ENCODE data around the gene RAP1A. TPM values are rescaled to one million over a fixed set of nuclear protein-coding genes. Genes with fewer than 3 reads are reported as not detected.

The RAP1A gene
- polyA plus RNA-seq, 1 of the 3 experiments (the other 2 are of a cell fraction): 17.7 TPM

DNA sequence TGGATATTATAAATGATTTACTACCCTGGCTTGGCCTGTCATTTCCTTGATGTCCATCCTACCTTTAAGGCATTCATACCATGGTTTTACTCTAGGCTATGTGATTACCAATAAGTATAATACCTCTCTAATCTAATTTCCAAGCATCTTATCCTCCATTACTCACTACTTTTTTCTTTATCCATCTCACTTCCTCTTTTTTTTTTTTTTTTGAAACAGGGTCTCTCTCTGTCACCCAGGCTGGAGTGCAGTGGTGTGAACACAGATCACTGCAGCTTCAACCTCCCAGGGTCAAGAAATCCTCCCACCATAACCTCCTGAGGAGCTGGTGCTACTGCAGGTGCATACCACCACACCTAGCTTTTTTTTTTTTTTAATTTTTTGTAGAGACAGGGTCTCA lies 79.7 kb downstream of the RAP1A start:
- Histone ChIP-seq H3K9me2 (no peaks in the 10 kb centered on the region; the same call in 1 of the 2 replicates), H3K27ac (ENCODE audit: low read depth in 2 of 2, low read length in 1 of 2) (no peak overlapping the region), H3F3A (replicated peaks; ENCODE audit: insufficient read depth) (no peaks in the 10 kb centered on the region), H3K4me3 (ENCODE audit: low read depth in 2 of 2, low read length in 1 of 2) (no peak overlapping the region), H3K27me3 (ENCODE audit: insufficient read depth) (no peaks in the 10 kb centered on the region), H3K36me3 (replicated peaks in 1 of 2; ENCODE audit: control insufficient read depth in 1 of 2, insufficient read depth in 2 of 2, low read length in 1 of 2) (peaks cover 62 to 67% of the 10 kb centered on the region in 2 experiments), H4K20me1 (ENCODE audit: insufficient read depth) (no peaks in the 10 kb centered on the region), H3K4me2 (no peak overlapping the region), H2AFZ (ENCODE audit: low read depth) (no peak overlapping the region), H3K79me2 (ENCODE audit: insufficient read depth) (no peaks in the 10 kb centered on the region), H3K9me3 (no peaks in the 10 kb centered on the region), H3K4me1 (ENCODE audit: control insufficient read depth in 1 of 2, insufficient read depth in 2 of 2, low read depth in 1 of 2, low read length in 1 of 2) (no peaks in the 10 kb centered on the region), H3K9ac (no peak overlapping the region)
- TF ChIP-seq, protein P1, sequence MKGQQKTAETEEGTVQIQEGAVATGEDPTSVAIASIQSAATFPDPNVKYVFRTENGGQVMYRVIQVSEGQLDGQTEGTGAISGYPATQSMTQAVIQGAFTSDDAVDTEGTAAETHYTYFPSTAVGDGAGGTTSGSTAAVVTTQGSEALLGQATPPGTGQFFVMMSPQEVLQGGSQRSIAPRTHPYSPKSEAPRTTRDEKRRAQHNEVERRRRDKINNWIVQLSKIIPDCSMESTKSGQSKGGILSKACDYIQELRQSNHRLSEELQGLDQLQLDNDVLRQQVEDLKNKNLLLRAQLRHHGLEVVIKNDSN (IDR thresholded peaks at IDR 0.05; ENCODE audit: borderline replicate concordance, low read depth): no peak
- no peak for TF ChIP-seq IRF3 (IDR thresholded peaks at IDR 0.05; ENCODE audit: low read depth, low read length)
- no peak for DNase-seq
- ChIA-PET POLR2A (no interaction called here), CTCF (interaction anchor here (0.7 to 1.8 kb wide), 2 partner anchors 15 to 214 kb away, joined by 3 to 7 read pairs; no protein-coding TSS in a partner anchor)

DNA sequence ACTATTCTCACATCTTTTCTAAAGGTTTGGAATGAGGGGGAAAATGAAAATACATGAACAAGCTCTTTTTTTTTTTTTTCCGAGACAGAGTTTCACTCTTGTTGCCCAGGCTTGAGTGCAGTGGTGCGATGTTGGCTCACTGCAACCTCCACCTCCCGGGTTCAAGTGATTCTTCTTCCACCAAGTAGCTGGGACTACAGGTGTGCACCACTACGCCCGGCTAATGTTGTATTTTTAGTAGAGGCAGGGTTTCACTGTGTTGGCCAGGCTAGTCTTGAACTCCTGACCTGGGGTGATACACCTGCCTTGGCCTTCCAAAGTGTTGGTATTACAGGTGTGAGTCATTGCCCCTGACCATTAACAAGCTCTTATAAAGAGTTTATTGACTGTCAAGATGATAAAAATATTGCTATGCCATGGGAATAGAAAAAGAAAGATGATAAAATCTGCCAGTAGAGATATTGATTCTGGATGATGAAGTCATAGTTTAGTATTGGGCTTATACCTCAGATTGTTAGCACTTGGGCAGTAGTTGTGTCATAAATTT lies 83.0 kb downstream of the RAP1A start:
- TF ChIP-seq FOSL2 (IDR thresholded peaks at IDR 0.05; ENCODE audit: borderline replicate concordance, low read depth) (no peak), JUND (IDR thresholded peaks at IDR 0.05) (no peak), TAF1 (IDR thresholded peaks at IDR 0.05; ENCODE audit: borderline replicate concordance, low read depth, low read length) (no peak), MXI1 (IDR thresholded peaks at IDR 0.05; ENCODE audit: low read depth, low read length) (no peak), EZH2phosphoT487 (IDR thresholded peaks at IDR 0.05; ENCODE audit: borderline replicate concordance, low read depth) (no peak), IRF3 (IDR thresholded peaks at IDR 0.05; ENCODE audit: low read depth, low read length) (no peak), PBX3 (IDR thresholded peaks at IDR 0.05) (no peak), MEF2A (IDR thresholded peaks at IDR 0.05; ENCODE audit: borderline replicate concordance, low read depth) (no peak), RFX5 (IDR thresholded peaks at IDR 0.05; ENCODE audit: low read length) (no peak)
- TF ChIP-seq, protein P2, sequence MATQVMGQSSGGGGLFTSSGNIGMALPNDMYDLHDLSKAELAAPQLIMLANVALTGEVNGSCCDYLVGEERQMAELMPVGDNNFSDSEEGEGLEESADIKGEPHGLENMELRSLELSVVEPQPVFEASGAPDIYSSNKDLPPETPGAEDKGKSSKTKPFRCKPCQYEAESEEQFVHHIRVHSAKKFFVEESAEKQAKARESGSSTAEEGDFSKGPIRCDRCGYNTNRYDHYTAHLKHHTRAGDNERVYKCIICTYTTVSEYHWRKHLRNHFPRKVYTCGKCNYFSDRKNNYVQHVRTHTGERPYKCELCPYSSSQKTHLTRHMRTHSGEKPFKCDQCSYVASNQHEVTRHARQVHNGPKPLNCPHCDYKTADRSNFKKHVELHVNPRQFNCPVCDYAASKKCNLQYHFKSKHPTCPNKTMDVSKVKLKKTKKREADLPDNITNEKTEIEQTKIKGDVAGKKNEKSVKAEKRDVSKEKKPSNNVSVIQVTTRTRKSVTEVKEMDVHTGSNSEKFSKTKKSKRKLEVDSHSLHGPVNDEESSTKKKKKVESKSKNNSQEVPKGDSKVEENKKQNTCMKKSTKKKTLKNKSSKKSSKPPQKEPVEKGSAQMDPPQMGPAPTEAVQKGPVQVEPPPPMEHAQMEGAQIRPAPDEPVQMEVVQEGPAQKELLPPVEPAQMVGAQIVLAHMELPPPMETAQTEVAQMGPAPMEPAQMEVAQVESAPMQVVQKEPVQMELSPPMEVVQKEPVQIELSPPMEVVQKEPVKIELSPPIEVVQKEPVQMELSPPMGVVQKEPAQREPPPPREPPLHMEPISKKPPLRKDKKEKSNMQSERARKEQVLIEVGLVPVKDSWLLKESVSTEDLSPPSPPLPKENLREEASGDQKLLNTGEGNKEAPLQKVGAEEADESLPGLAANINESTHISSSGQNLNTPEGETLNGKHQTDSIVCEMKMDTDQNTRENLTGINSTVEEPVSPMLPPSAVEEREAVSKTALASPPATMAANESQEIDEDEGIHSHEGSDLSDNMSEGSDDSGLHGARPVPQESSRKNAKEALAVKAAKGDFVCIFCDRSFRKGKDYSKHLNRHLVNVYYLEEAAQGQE (IDR thresholded peaks at IDR 0.05; ENCODE audit: low read depth, low read length): no peak
- TF ChIP-seq, protein P1 (IDR thresholded peaks at IDR 0.05; ENCODE audit: borderline replicate concordance, low read depth): no peak
- Histone ChIP-seq H3K9ac (no peak overlapping the region), H3K4me3 (ENCODE audit: low read depth in 2 of 2, low read length in 1 of 2) (no peak overlapping the region), H3K9me3 (no peaks in the 10 kb centered on the region), H3F3A (replicated peaks; ENCODE audit: insufficient read depth) (peaks cover 8% of the 10 kb centered on the region), H3K36me3 (replicated peaks in 1 of 2; ENCODE audit: control insufficient read depth in 1 of 2, insufficient read depth in 2 of 2, low read length in 1 of 2) (peaks cover 62 to 68% of the 10 kb centered on the region in 2 experiments), H3K4me2 (no peak overlapping the region), H3K27ac (ENCODE audit: low read depth in 2 of 2, low read length in 1 of 2) (no peak overlapping the region), H4K20me1 (ENCODE audit: insufficient read depth) (no peaks in the 10 kb centered on the region), H3K27me3 (ENCODE audit: insufficient read depth) (no peaks in the 10 kb centered on the region), H2AFZ (ENCODE audit: low read depth) (no peak overlapping the region), H3K4me1 (ENCODE audit: control insufficient read depth in 1 of 2, insufficient read depth in 2 of 2, low read depth in 1 of 2, low read length in 1 of 2) (no peaks in the 10 kb centered on the region; a peak in 2 of 4 replicates), H3K79me2 (ENCODE audit: insufficient read depth) (no peaks in the 10 kb centered on the region), H3K9me2 (no peaks in the 10 kb centered on the region; the same call in 1 of the 2 replicates)
- ChIA-PET POLR2A (no interaction called here), CTCF (interaction anchor here (0.9 to 2.8 kb wide), 3 partner anchors 11 to 67 kb away, joined by 3 to 24 read pairs (median 12); no protein-coding TSS in a partner anchor)
- 93% methylated on average over 5 of the region's 5 CpGs for WGBS (ENCODE audit: low lambda C conversion rate)
- DNase-seq: no peak
